ENCODE results near the gene TRABD2A.

TRABD2A gene

GRCh38 chr2:84854850-84855249 is 26.0 kb downstream of the TRABD2A start:
- DNase-seq (ENCODE audit: low spot score in 2 of 2) (no peak), ATAC-seq (replicated peaks; ENCODE audit: extremely low read depth, poor library complexity, severe bottlenecking) (no peak)
- no peaks in the 10 kb centered on the region for H3K27me3 Mint-ChIP-seq
- peaks cover 92% of the 10 kb centered on the region for H3K4me1 Mint-ChIP-seq
- H3K36me3 Mint-ChIP-seq (ENCODE audit: insufficient read depth) = peaks cover 5% of the 10 kb centered on the region
- H3K9me3 Mint-ChIP-seq = peaks cover 5% of the 10 kb centered on the region
- H3K27ac Mint-ChIP-seq (ENCODE audit: low read depth) = no peak overlapping the region
- peak overlapping the region; percentile 6 for H3K4me3 Mint-ChIP-seq

DNA sequence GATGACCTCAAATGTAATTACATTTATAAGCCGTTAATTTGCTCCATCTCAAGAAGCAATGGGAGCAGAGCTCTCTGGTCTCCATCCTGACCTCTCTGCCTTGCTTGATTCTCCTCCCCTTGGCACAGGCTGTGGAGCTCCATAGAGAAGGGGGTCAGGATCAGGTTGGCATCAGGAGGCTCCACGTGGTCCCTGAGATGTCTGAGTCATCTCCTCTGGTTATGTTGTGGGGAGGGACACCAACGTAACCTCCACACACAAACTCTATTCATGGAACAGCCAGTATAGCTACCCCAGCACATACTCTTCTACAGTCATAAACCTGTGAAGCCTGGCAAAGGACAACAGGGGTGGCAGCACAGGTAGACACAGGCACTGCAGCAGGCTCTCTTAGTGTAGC is 29.0 kb downstream of the TRABD2A start:
- Mint-ChIP-seq H3K9me3 (peaks cover 5% of the 10 kb centered on the region), H3K27ac (ENCODE audit: low read depth) (peak overlapping the region; percentile 57), H3K27me3 (no peaks in the 10 kb centered on the region), H3K4me3 (no peak overlapping the region), H3K4me1 (peaks cover 89% of the 10 kb centered on the region), H3K36me3 (ENCODE audit: insufficient read depth) (peaks cover 5% of the 10 kb centered on the region)
- no peak for ATAC-seq (replicated peaks; ENCODE audit: extremely low read depth, poor library complexity, severe bottlenecking)
- DNase-seq (ENCODE audit: low spot score in 2 of 2) = no peak

DNA sequence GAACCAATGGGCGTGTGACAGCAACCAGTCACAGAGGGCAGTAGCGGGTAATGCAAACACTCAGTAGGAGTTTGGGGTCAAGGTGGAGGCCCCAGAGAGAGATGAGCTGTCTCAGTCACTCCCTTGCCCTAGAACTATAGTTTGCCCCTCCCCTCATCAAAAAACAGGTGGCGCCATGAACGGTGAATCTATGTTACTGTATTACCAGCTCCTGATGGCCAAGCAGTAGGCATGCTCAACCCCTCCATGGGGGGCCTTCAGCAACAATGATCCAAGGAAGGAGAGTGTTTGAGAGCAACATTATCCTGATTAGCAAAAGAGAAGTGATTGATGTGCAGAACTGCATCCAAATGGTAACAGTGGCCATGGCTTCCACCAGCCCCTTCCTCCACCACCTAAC is 30.4 kb downstream of the TRABD2A start:
- H3K36me3 Mint-ChIP-seq (ENCODE audit: insufficient read depth) = peaks cover 2% of the 10 kb centered on the region
- DNase-seq (ENCODE audit: low spot score in 2 of 2) (no peak), ATAC-seq (replicated peaks; ENCODE audit: extremely low read depth, poor library complexity, severe bottlenecking) (no peak)
- H3K27me3 Mint-ChIP-seq = no peaks in the 10 kb centered on the region
- peak overlapping the region; percentile 83 for H3K27ac Mint-ChIP-seq (ENCODE audit: low read depth)
- H3K9me3 Mint-ChIP-seq = no peaks in the 10 kb centered on the region
- peaks cover 89% of the 10 kb centered on the region for H3K4me1 Mint-ChIP-seq
- H3K4me3 Mint-ChIP-seq = no peak overlapping the region

DNA sequence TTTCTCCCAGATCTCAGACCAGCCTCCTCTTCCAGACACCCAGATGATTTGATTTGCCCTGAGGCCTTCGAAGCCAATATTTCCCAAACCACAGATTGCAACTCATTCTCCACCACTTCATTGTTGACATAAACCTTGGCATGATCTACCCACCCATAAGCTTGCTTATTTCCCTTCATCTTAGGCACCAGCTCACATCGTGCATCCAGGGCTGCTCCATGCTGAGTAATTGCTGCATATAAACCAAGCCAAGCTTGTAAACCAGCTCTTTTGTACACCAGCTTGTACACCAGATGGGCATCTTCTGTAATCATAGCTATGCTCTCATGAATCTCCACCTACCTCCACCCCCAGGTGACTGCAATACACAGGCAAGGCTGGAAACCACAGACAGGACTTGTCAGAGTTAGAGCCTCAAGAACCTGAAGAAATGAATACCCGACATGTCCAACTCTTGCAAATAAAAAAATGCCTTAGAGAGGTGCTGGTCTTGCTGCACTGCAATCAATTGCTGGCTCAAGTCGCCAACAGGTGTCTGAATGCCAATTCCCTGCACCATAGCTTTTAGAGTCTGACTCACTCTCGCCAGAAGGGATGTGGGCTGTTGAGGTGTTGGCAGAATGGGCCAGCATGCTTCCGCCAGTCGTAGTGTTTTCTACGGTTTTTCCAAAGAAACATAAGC is 31.5 kb downstream of the TRABD2A start:
- DNase-seq (ENCODE audit: low spot score in 2 of 2) = peak in 1 of 2 donors; percentile 29
- Mint-ChIP-seq H3K36me3 (ENCODE audit: insufficient read depth) (peaks cover 2% of the 10 kb centered on the region), H3K27me3 (no peaks in the 10 kb centered on the region), H3K4me1 (peaks cover 85% of the 10 kb centered on the region), H3K27ac (ENCODE audit: low read depth) (peak overlapping the region; percentile 83), H3K4me3 (peak overlapping the region; percentile 70), H3K9me3 (no peaks in the 10 kb centered on the region)
- ATAC-seq (replicated peaks; ENCODE audit: extremely low read depth, poor library complexity, severe bottlenecking) = peak; percentile 43

GRCh38 chr2:84847326-84848050 is 33.4 kb downstream of the TRABD2A start:
- Mint-ChIP-seq H3K27me3 (no peaks in the 10 kb centered on the region), H3K4me3 (peak overlapping the region; percentile 61), H3K27ac (ENCODE audit: low read depth) (peak overlapping the region; percentile 94), H3K9me3 (no peaks in the 10 kb centered on the region), H3K36me3 (ENCODE audit: insufficient read depth) (peaks cover 2% of the 10 kb centered on the region), H3K4me1 (peaks cover 87% of the 10 kb centered on the region)
- ATAC-seq (replicated peaks; ENCODE audit: extremely low read depth, poor library complexity, severe bottlenecking) (no peak), DNase-seq (ENCODE audit: low spot score in 2 of 2) (no peak)

GRCh38 chr2:84846741-84847142 is 34.1 kb downstream of the TRABD2A start:
- H3K4me3 Mint-ChIP-seq = peak overlapping the region; percentile 61
- H3K4me1 Mint-ChIP-seq = peaks cover 81% of the 10 kb centered on the region
- ATAC-seq (replicated peaks; ENCODE audit: extremely low read depth, poor library complexity, severe bottlenecking) (no peak), DNase-seq (ENCODE audit: low spot score in 2 of 2) (no peak)
- H3K27me3 Mint-ChIP-seq = no peaks in the 10 kb centered on the region
- peaks cover 2% of the 10 kb centered on the region for H3K36me3 Mint-ChIP-seq (ENCODE audit: insufficient read depth)
- H3K27ac Mint-ChIP-seq (ENCODE audit: low read depth) = peak overlapping the region; percentile 94
- H3K9me3 Mint-ChIP-seq = no peaks in the 10 kb centered on the region

GRCh38 chr2:84846041-84846663 is 34.7 kb downstream of the TRABD2A start:
- Mint-ChIP-seq H3K27me3 (no peaks in the 10 kb centered on the region), H3K36me3 (ENCODE audit: insufficient read depth) (no peaks in the 10 kb centered on the region), H3K4me1 (peaks cover 81% of the 10 kb centered on the region), H3K9me3 (no peaks in the 10 kb centered on the region), H3K27ac (ENCODE audit: low read depth) (peak overlapping the region; percentile 94), H3K4me3 (peak overlapping the region; percentile 61)
- peak; percentile 77 for ATAC-seq (replicated peaks; ENCODE audit: extremely low read depth, poor library complexity, severe bottlenecking)
- peak in 1 of 2 donors; percentile 31 for DNase-seq (ENCODE audit: low spot score in 2 of 2)

DNA sequence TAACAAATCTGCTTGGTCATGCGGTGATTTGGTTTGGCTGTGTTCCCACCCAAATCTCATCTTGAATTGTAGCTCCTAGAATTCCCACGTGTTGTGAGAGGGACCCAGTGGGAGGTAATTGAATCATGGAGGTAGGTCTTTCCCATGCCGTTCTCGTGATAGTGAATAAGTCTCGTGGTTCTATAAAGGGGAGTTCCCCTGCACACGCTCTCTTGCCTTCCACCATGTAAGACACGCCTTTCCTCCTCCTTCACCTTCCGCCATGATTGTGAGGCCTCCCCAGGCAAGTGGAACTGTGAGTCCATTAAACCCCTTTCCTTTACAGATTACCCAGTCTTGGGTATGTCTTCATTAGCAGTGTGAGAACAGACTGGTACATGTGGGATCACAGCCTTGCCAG is 36.7 kb downstream of the TRABD2A start:
- H3K27ac Mint-ChIP-seq (ENCODE audit: low read depth) = peak overlapping the region; percentile 94
- ATAC-seq (replicated peaks; ENCODE audit: extremely low read depth, poor library complexity, severe bottlenecking) = no peak
- H3K4me1 Mint-ChIP-seq = peaks cover 81% of the 10 kb centered on the region
- peaks cover 5% of the 10 kb centered on the region for H3K36me3 Mint-ChIP-seq (ENCODE audit: insufficient read depth)
- H3K9me3 Mint-ChIP-seq = no peaks in the 10 kb centered on the region
- no peaks in the 10 kb centered on the region for H3K27me3 Mint-ChIP-seq
- no peak for DNase-seq (ENCODE audit: low spot score in 2 of 2)
- H3K4me3 Mint-ChIP-seq = peak overlapping the region; percentile 10

DNA sequence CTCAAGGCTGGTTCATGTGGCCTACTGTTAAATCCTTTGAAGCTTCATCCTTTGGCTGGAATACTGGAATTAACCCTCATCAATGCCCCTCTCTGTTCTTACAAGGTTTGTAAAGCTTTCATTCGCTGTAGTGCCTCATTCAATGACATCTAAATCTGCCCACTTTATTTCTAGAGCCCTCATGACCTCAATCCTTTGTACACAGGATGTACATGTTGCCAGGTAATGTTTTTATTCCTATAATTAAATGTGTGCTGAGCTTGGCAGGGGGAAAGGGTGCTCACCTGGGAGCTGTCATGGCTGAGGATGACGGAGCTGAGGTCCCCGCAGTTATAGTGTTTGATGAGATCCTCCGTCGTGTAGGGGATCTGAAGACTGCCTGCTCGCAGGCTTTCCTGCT is 39.3 kb downstream of the TRABD2A start:
- ATAC-seq (replicated peaks; ENCODE audit: extremely low read depth, poor library complexity, severe bottlenecking) (no peak), DNase-seq (ENCODE audit: low spot score in 2 of 2) (no peak)
- Mint-ChIP-seq H3K36me3 (ENCODE audit: insufficient read depth) (peaks cover 11% of the 10 kb centered on the region), H3K4me1 (peaks cover 75% of the 10 kb centered on the region), H3K9me3 (peaks cover 3% of the 10 kb centered on the region), H3K4me3 (peak overlapping the region; percentile 61), H3K27me3 (no peaks in the 10 kb centered on the region), H3K27ac (ENCODE audit: low read depth) (peak overlapping the region; percentile 88)

DNA sequence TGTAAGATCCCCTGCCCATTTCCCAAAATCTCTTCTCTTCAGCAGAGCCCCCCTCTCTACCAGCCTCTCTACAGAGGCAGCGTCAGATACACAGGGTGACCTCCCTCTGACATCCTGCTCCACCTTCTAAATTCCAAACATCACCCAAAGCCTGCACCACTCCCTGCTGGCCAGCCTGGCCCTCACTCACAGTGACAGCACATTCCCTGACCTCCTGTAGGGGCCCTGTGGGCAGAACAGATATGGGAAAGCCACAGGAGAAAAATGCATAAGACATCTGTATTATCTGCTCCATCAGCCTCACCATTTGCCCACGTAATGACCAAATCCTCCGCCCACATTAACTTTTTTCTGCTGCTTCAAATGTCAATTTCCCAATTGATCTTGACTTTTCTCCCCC is 40.6 kb downstream of the TRABD2A start:
- DNase-seq (ENCODE audit: low spot score in 2 of 2) = no peak
- peaks cover 62% of the 10 kb centered on the region for H3K4me1 Mint-ChIP-seq
- peaks cover 6% of the 10 kb centered on the region for H3K9me3 Mint-ChIP-seq
- no peak for ATAC-seq (replicated peaks; ENCODE audit: extremely low read depth, poor library complexity, severe bottlenecking)
- peak overlapping the region; percentile 88 for H3K27ac Mint-ChIP-seq (ENCODE audit: low read depth)
- H3K4me3 Mint-ChIP-seq = peak overlapping the region; percentile 61
- H3K36me3 Mint-ChIP-seq (ENCODE audit: insufficient read depth) = peaks cover 11% of the 10 kb centered on the region
- H3K27me3 Mint-ChIP-seq = no peaks in the 10 kb centered on the region

- Mint-ChIP-seq H3K36me3 (ENCODE audit: insufficient read depth) (peaks cover 11% of the 10 kb centered on the region), H3K27ac (ENCODE audit: low read depth) (peak overlapping the region; percentile 88), H3K4me3 (peak overlapping the region; percentile 61), H3K27me3 (no peaks in the 10 kb centered on the region), H3K9me3 (peaks cover 6% of the 10 kb centered on the region), H3K4me1 (peaks cover 59% of the 10 kb centered on the region)
- ATAC-seq (replicated peaks; ENCODE audit: extremely low read depth, poor library complexity, severe bottlenecking) (no peak), DNase-seq (ENCODE audit: low spot score in 2 of 2) (no peak)
Measured at GRCh38 chr2:84839851-84840250, 41.0 kb downstream of the TRABD2A start.

- ATAC-seq (replicated peaks; ENCODE audit: extremely low read depth, poor library complexity, severe bottlenecking) (no peak), DNase-seq (ENCODE audit: low spot score in 2 of 2) (no peak)
- peaks cover 6% of the 10 kb centered on the region for H3K9me3 Mint-ChIP-seq
- no peaks in the 10 kb centered on the region for H3K27me3 Mint-ChIP-seq
- peaks cover 54% of the 10 kb centered on the region for H3K4me1 Mint-ChIP-seq
- peak overlapping the region; percentile 57 for H3K27ac Mint-ChIP-seq (ENCODE audit: low read depth)
- peaks cover 11% of the 10 kb centered on the region for H3K36me3 Mint-ChIP-seq (ENCODE audit: insufficient read depth)
- H3K4me3 Mint-ChIP-seq = no peak overlapping the region
Measured at GRCh38 chr2:84838434-84839145, 42.3 kb downstream of the TRABD2A start.
